H7 (cell line): Measurements from ENCODE around the gene ZXDB. TPM values are rescaled to one million over a fixed set of nuclear protein-coding genes. Genes with fewer than 3 reads are reported as not detected.
"Not testable (repeated sequence)": the region's sequence is repeated elsewhere in the genome, so short reads cannot be mapped to it uniquely, and the experiment has no call there.

Experiments used
- DNase-seq: peaks from one replicate; pipeline ENCODE4 v3.0.0; 2012
- H3K27me3 ChIP-seq: 2 replicates; pipeline ENCODE4 v1.6.0; 2011; ENCODE audit warnings: mild to moderate bottlenecking, low read length; ENCODE audit not compliant: control insufficient read depth, insufficient read depth
- H3K36me3 ChIP-seq: replicated peaks from 2 replicates; pipeline ENCODE4 v1.5.1; 2011; ENCODE audit warnings: low read length; ENCODE audit not compliant: control insufficient read depth, insufficient read depth
- H3K4me3 ChIP-seq: 2 replicates; pipeline ENCODE4 v1.5.1; 2011; ENCODE audit warnings: low read depth, mild to moderate bottlenecking, control low read depth, low read length, moderate library complexity; ENCODE audit not compliant: insufficient read depth
- total RNA-seq: library from RNA; depleted of rRNA; stranded (reverse); fragments of >200 nt; shearing (Covaris generic); gene quantifications from 2 replicates; pipeline ENCODE4 v1.2.3, GENCODE V29; 2014; rRNA removed

ZXDB gene
- total RNA-seq, 1 experiment from 2014 or later = 10.4 TPM

DNA sequence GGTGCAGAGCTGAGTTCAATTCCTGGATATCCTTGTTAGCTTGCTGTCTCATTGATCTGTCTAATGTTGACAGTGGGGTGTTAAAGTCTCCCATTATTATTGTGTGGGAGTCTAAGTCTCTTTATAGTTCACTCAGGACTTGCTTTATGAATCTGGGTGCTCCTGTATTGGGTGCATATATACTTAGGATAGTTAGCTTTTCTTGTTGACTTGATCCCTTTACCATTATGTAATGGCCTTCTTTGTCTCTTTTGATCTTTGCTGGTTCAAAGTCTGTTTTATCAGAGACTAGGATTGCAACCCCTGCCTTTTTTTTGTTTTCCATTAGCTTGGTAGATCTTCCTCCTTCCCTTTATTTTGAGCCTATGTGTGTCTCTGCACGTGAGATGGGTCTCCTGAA, 21.5 kb downstream of the ZXDB start:
- DNase-seq, H3K27me3 ChIP-seq, H3K36me3 ChIP-seq, H3K4me3 ChIP-seq: not testable (repeated sequence)

DNA sequence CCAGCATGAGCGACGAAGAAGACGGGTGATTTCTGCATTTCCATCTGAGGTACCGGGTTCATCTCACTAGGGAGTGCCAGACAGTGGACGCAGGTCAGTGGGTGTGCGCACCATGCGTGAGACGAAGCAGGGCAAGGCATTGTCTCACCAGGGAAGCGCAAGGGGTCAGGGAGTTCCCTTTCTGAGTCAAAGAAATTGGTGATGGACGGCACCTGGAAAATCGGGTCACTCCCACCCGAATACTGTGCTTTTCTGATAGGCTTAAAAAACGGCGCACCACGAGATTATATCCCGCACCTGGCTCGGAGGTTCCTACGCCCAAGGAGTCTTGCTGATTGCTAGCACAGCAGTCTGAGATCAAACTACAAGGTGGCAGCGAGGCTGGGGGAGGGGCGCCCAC, 37.6 kb downstream of the ZXDB start:
- not testable (repeated sequence) for H3K4me3 ChIP-seq

DNA sequence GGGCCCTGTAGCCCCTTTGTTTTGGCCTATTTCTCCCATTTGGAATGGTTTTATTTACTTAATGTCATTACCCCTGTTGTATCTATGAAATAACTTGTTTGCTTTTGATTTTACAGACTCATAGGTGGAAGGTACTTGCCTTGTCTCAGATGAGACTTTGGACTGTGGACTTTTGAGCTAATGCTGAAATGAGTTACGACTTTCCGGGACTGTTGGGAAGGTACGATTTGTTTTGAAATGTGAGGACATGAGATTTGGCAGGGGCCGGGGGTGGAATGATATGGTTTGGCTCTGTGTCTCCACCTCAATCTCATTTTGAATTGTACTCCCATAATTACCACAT, 48.8 kb downstream of the ZXDB start:
- no peak for DNase-seq
- H3K4me3 ChIP-seq = no peak overlapping the region
- no peaks in the 10 kb centered on the region for H3K36me3 ChIP-seq
- H3K27me3 ChIP-seq = no peaks in the 10 kb centered on the region

More for the DNA sequence above, 37.6 kb downstream of the ZXDB start:
- not testable (repeated sequence) for H3K36me3 ChIP-seq, H3K27me3 ChIP-seq, DNase-seq

DNA sequence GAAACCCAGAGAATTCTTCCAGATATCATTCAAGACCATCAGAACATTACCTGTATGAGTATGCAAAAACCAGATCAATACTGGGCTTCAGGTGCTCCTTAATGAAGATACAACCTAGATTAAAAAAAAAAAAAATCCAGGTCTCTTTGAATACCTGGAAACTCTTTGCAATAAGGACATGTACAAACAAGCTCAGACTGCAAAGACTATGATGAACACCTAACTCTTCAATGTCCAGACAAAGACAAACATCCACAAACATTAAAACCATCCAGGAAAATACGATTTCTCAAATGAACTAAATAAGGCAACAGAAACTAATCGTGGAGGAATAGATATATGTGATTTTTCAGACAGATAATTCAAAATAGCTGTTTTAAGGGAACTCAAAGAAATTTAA, 49.5 kb downstream of the ZXDB start:
- Histone ChIP-seq H3K36me3 (no peaks in the 10 kb centered on the region), H3K27me3 (no peaks in the 10 kb centered on the region), H3K4me3 (no peak overlapping the region)
- no peak for DNase-seq

DNA sequence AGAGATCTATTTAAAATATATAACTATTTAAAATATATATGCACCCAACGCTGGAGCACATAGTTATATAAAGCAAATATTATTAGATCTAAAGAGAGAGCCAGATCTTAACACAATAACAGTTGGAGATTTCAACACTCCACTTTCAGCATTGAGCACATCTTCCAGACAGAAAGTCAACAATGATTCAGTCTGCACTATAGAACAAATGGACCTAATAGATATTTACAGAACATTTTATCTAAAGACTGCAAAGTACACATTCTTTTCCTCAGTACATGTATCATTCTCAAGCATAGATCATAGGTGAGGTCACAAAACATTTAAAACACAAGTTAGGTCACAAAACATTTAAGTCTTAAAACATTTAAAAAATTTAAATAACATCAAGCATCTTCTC, 51.9 kb downstream of the ZXDB start:
- H3K4me3 ChIP-seq = no peak overlapping the region
- no peaks in the 10 kb centered on the region for H3K27me3 ChIP-seq
- H3K36me3 ChIP-seq = no peaks in the 10 kb centered on the region
- DNase-seq = no peak

DNA sequence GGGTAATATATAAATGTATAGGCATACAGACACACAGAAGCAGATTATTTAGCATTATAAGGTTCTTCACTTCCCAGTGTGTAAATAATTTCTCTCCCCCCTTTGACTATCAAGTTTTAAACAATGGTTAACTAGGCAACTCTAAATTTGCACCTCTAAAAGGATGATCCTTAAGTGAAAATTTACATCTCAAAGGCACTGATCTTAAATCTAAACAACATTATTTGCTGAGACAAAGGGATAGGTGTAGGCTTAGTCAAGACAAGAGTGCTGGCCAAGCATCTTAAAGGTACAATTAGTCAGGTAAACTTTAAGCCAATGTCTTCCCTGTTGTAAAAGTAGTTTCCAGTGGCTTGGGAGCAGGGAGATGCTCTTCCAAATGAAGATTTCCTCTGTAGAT, 55.2 kb downstream of the ZXDB start:
- Histone ChIP-seq H3K27me3 (no peaks in the 10 kb centered on the region), H3K4me3 (no peak overlapping the region), H3K36me3 (no peaks in the 10 kb centered on the region)
- peak; percentile 3 for DNase-seq

Other genes with a start within 250 kb of the ZXDB start
- not detected in 2 replicates for gene NLRP2B, start 88.2 kb downstream of the ZXDB start, total RNA-seq